Thyroid gland (tissue), 4 donors: ENCODE measurements around the gene HIVEP2.

Experiments
- CTCF ChIP-seq, 6 experiments: fragments of 200-600 bp in 3 of 6; fragments of 450-650 bp in 3 of 6; sonication (generic) in 3 of 6; IDR thresholded peaks; one replicate each; pipeline ENCODE4 v1.5.1; 2016 to 2019; ENCODE audit warnings: antibody characterized with exemption in 6 of 6, mild to moderate bottlenecking in 2 of 6, inconsistent platforms in 1 of 6, moderate library complexity in 1 of 6
- POLR2A ChIP-seq, 2 donors: fragments of 450-650 bp; IDR thresholded peaks; one replicate each; pipeline ENCODE4 v1.6.1; 2017; ENCODE audit warnings: antibody characterized with exemption in 2 of 2, mild to moderate bottlenecking in 2 of 2, moderate library complexity in 1 of 2

GRCh38 chr6:142803032-142803431, 141.9 kb downstream of the HIVEP2 start:
- TF ChIP-seq CTCF (IDR thresholded peaks at IDR 0.05) (no peak), POLR2A (IDR thresholded peaks at IDR 0.05) (no peak)
